A673 (cell line): ENCODE measurements around the gene CGB1.
"Not testable (repeated sequence)": the region's sequence is repeated elsewhere in the genome, so short reads cannot be mapped to it uniquely, and the experiment has no call there.

ENCODE experiments used
- CTCF ChIP-seq: fragments of 300-800, 200-600 bp; sonication (generic); conservative IDR thresholded peaks from 2 replicates; pipeline ENCODE4 v1.5.1; 2017; ENCODE audit warnings: low read depth, mild to moderate bottlenecking, antibody characterized with exemption, low read length, moderate library complexity, mixed read lengths
- EZH2 ChIP-seq: fragments of 200-600 bp; sonication (generic); IDR thresholded peaks from 2 replicates; pipeline ENCODE4 v1.6.1; 2017; ENCODE audit warnings: borderline replicate concordance, low read depth, mild to moderate bottlenecking, mixed read lengths, antibody characterized with exemption, low read length; ENCODE audit not compliant: poor library complexity, severe bottlenecking

DNA sequence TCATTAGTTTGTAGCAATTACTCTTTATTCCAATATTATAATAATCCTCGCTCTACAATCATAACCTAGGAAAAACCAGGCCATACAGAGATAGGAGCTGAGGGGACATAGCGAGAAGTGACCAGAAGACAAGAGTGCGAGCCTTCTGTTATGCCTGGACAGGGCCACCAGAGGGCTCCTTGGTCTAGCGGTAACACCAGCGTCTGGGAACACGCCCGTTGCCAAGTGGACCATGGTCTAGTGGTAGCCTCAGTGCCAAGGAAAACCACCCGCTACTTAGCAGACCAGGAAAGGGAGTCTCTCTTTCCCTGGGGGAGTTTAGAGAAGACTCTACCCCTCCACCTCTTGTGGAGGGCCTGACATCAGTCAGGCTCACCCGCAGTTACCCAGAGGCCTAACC, 38.2 kb upstream of the CGB1 start:
- peak; percentile 56 for TF ChIP-seq CTCF
- TF ChIP-seq EZH2 = not testable (repeated sequence)
